Epithelial cell of proximal tubule (primary cell): ENCODE measurements around the gene MIGA2. TPM values are rescaled to one million over a fixed set of nuclear protein-coding genes. Genes with fewer than 3 reads are reported as not detected.

Experiments used
- DNase-seq: peaks from one replicate; pipeline ENCODE4 v3.0.0-alpha.2; 2011; ENCODE audit warnings: low read depth
- H3K4me3 ChIP-seq: 2 replicates; pipeline ENCODE4 v1.5.1; 2011; ENCODE audit warnings: low read depth, mild to moderate bottlenecking, low read length
- total RNA-seq: library from RNA; depleted of rRNA; stranded (reverse); fragments of >200 nt; gene quantifications from 2 replicates; pipeline ENCODE4 v1.2.3, GENCODE V29; 2015
- TF ChIP-seq, protein P1 (sequence below): conservative IDR thresholded peaks from 2 replicates; pipeline ENCODE4 v1.5.1; 2012; ENCODE audit warnings: low read depth, mild to moderate bottlenecking, low read length

MIGA2 gene
- total RNA-seq, 1 donor from 2014 or later = 18.0 TPM

DNA sequence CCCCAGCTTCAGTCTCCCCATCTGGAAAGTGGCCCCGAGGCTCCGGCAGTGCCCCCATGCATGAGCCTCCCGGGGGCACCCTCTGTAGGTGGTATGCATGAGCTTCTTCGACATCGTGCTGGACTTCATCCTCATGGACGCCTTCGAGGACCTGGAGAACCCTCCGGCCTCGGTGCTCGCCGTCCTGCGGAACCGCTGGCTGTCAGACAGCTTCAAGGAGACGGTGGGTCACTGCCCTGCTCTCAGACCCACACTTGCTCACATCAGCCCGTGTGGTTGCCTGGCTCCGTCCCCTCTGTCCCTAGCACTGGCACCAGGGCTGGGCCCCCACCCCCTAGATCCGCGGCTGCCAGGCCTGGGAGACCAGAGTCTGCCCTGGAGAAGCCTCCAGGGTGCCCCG, 31.7 kb downstream of the MIGA2 start:
- no peak for DNase-seq
- TF ChIP-seq, protein P1, sequence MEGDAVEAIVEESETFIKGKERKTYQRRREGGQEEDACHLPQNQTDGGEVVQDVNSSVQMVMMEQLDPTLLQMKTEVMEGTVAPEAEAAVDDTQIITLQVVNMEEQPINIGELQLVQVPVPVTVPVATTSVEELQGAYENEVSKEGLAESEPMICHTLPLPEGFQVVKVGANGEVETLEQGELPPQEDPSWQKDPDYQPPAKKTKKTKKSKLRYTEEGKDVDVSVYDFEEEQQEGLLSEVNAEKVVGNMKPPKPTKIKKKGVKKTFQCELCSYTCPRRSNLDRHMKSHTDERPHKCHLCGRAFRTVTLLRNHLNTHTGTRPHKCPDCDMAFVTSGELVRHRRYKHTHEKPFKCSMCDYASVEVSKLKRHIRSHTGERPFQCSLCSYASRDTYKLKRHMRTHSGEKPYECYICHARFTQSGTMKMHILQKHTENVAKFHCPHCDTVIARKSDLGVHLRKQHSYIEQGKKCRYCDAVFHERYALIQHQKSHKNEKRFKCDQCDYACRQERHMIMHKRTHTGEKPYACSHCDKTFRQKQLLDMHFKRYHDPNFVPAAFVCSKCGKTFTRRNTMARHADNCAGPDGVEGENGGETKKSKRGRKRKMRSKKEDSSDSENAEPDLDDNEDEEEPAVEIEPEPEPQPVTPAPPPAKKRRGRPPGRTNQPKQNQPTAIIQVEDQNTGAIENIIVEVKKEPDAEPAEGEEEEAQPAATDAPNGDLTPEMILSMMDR = no peak
- no peak overlapping the region for H3K4me3 ChIP-seq

- DNase-seq = no peak
- H3K4me3 ChIP-seq = no peak overlapping the region
- TF ChIP-seq, protein P1 = no peak
Observed at GRCh38 chr9:129068990-129069861, 32.8 kb downstream of the MIGA2 start.

DNA sequence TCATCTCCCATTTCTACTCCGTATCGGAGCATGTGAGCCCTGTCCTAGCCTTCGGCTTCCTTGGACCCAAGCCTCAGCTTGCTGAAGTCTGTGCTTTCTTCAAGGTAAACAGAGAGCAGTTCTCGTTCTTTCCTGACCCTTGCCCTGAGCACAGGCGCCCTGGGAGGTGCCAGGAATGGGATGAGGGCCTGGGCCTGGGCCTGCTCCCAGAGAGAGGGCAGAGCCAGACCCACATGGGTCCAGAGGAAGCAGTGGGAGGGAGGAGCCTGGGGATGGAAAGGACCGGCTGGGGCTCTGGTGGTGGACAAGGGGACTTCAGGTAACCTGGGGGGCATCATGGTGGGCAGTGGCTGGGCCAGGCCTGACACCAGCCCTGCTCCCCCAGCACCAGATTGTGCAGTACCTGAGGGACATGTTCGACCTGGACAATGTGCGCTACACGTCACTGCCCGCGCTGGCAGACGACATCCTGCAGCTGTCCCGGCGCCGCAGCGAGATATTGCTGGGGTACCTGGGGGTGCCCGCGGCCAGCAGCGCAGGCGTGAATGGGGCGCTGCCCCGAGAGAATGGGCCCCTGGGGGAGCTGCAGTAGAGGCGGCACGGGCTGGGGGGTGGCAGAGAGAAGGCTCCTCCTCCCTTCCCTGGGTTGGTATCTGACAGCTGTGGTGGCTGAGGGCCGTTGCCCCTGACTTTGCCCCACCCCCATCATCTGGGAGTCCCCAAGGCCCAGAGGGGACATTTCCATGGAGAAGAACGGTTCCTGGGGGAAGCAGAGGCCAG, 33.6 kb downstream of the MIGA2 start:
- DNase-seq = no peak
- H3K4me3 ChIP-seq = no peak overlapping the region
- TF ChIP-seq, protein P1 = no peak

- no peak overlapping the region for H3K4me3 ChIP-seq
- no peak for DNase-seq
- TF ChIP-seq, protein P1 = no peak
Observed at GRCh38 chr9:129070696-129071525, 34.5 kb downstream of the MIGA2 start.

GRCh38 chr9:129071526-129072126, 35.2 kb downstream of the MIGA2 start:
- TF ChIP-seq, protein P1 = no peak
- no peak overlapping the region for H3K4me3 ChIP-seq
- DNase-seq = no peak

DNA sequence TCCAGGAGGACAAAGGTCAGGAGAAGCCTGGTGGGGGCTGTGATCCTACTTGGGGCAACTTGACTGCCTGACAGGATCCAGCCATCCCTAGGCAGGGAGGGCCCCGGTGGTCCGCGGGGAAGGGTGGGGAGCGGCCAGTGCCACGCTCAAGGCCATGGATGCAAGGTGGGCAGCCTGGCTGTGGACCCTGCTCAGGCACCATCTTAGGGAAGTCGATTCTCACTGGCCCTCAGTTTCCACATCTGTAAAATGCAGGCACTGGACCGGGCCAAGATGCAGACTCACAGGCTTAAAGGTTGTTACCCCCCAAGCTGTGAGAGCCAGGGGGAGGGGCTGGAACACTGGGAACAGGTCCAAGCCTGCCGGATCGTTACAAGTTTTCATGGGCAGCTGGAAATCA, 35.7 kb downstream of the MIGA2 start:
- H3K4me3 ChIP-seq = no peak overlapping the region

More for the DNA sequence above, 35.7 kb downstream of the MIGA2 start:
- no peak for DNase-seq
- TF ChIP-seq, protein P1 = no peak
